B cell (primary cell): ENCODE measurements around the gene GEMIN2. TPM values are rescaled to one million over a fixed set of nuclear protein-coding genes. Genes with fewer than 3 reads are reported as not detected.

Experiments
- ATAC-seq: fragments of 200-7000 bp; cut with Tn5 transposase; one replicate; pipeline ENCODE4 v1.10.0; 2021; ENCODE audit warnings: low read depth, mild to moderate bottlenecking, moderate number of reproducible peaks, moderate library complexity
- CTCF ChIA-PET: fragments of 350-600 bp; sonication (Branson Sonifier 250); formaldehyde crosslinking; loops from one replicate; lab custom pipeline; 2021; ENCODE audit warnings: antibody characterized with exemption, inconsistent platforms; lab: Charles Lee
- POLR2A ChIA-PET: fragments of 350-600 bp; sonication (Branson Sonifier 250); formaldehyde crosslinking; loops from one replicate; lab custom pipeline; 2021; ENCODE audit warnings: antibody characterized with exemption; lab: Charles Lee
- DNase-seq: peaks from one replicate; pipeline ENCODE4 v3.0.0; 2013
- H2AFZ ChIP-seq: 2 replicates; pipeline ENCODE4 v1.6.1; 2012; ENCODE audit warnings: mild to moderate bottlenecking, low read depth, low read length; ENCODE audit not compliant: insufficient read depth, poor library complexity, severe bottlenecking
- H3K27ac ChIP-seq, 2 donors: 1 replicate in 1 of 2; 2 replicates in 1 of 2; pipeline ENCODE4 v1.5.1; 2012 to 2013; ENCODE audit warnings: low read length in 2 of 2, mild to moderate bottlenecking in 2 of 2, moderate library complexity in 1 of 2
- H3K27me3 ChIP-seq, 4 experiments: fragments of 200-600 bp in 1 of 4; sonication (generic) in 1 of 4; replicated peaks in 1 of 4; 1 replicate in 2 of 4; 2 replicates in 2 of 4; pipeline versions ENCODE4 v1.6.1 to v1.7.0; 2013 to 2016; ENCODE audit warnings: low read length in 3 of 4, mild to moderate bottlenecking in 2 of 4, mixed read lengths in 1 of 4, moderate library complexity in 1 of 4; ENCODE audit not compliant: insufficient read depth in 4 of 4, control insufficient read depth in 3 of 4; ENCODE audit errors: control extremely low read depth in 1 of 4
- H3K36me3 ChIP-seq, 2 experiments: replicated peaks in 1 of 2; 1 replicate in 1 of 2; 2 replicates in 1 of 2; pipeline versions ENCODE4 v1.6.1 to v1.7.1; 2013; ENCODE audit warnings: low read length in 1 of 2; ENCODE audit not compliant: insufficient read depth in 2 of 2, control insufficient read depth in 1 of 2; ENCODE audit errors: control extremely low read depth in 1 of 2, extremely low read depth in 1 of 2
- H3K4me1 ChIP-seq, 2 donors: fragments of 200-600 bp in 1 of 2; sonication (generic) in 1 of 2; 1 replicate in 1 of 2; 2 replicates in 1 of 2; pipeline versions ENCODE4 v1.5.1 to v1.6.1; 2013 to 2017; ENCODE audit warnings: low read length in 2 of 2; ENCODE audit not compliant: control insufficient read depth in 2 of 2, insufficient read depth in 2 of 2
- H3K4me2 ChIP-seq: replicated peaks from 2 replicates; pipeline ENCODE3; 2012; ENCODE audit warnings: mild to moderate bottlenecking, low read depth, low read length; ENCODE audit not compliant: poor library complexity, severe bottlenecking
- H3K4me3 ChIP-seq, 5 experiments: fragments of 200-600 bp in 1 of 5; sonication (generic) in 1 of 5; 1 replicate in 3 of 5; 2 replicates in 2 of 5; pipeline versions ENCODE4 v1.5.1 to v1.7.0; 2011 to 2016; ENCODE audit warnings: low read length in 4 of 5, mild to moderate bottlenecking in 4 of 5, low read depth in 2 of 5, control low read depth in 1 of 5, moderate library complexity in 1 of 5; ENCODE audit not compliant: insufficient read depth in 1 of 5; ENCODE audit errors: control extremely low read depth in 1 of 5, extremely low read depth in 1 of 5
- H3K79me2 ChIP-seq: fragments of 200-600 bp; sonication (generic); one replicate; pipeline ENCODE4 v1.6.0; 2016; ENCODE audit warnings: low read length; ENCODE audit not compliant: control insufficient read depth, insufficient read depth
- H3K9ac ChIP-seq: fragments of 200-600 bp; sonication (generic); 2 replicates; pipeline ENCODE4 v1.6.1; 2017; ENCODE audit warnings: mild to moderate bottlenecking, low read length, moderate library complexity
- H3K9me3 ChIP-seq, 3 donors: one replicate each; pipeline versions ENCODE4 v1.6.1 to v1.7.1; 2013; ENCODE audit warnings: low read length in 2 of 3; ENCODE audit not compliant: control insufficient read depth in 2 of 3, insufficient read depth in 1 of 3; ENCODE audit errors: control extremely low read depth in 1 of 3
- H4K20me1 ChIP-seq: 2 replicates; pipeline ENCODE4 v1.6.0; 2012; ENCODE audit warnings: mild to moderate bottlenecking, low read length; ENCODE audit not compliant: insufficient read depth, control insufficient read depth, poor library complexity, severe bottlenecking
- H3K27ac Mint-ChIP-seq: one replicate; pipeline ENCODE4 v1.8.0; 2021; ENCODE audit warnings: mixed read lengths
- H3K27me3 Mint-ChIP-seq: one replicate; pipeline ENCODE4 v1.8.0; 2021; ENCODE audit warnings: mixed read lengths
- H3K4me1 Mint-ChIP-seq: one replicate; pipeline ENCODE4 v1.8.0; 2021; ENCODE audit warnings: mixed read lengths
- H3K4me3 Mint-ChIP-seq: one replicate; pipeline ENCODE4 v1.8.0; 2021; ENCODE audit warnings: mixed read lengths
- H3K9me3 Mint-ChIP-seq: one replicate; pipeline ENCODE4 v1.8.0; 2022; ENCODE audit warnings: mixed read lengths; ENCODE audit not compliant: insufficient read depth
- EZH2 ChIP-seq: IDR thresholded peaks from 2 replicates; pipeline ENCODE4 v1.6.1; 2012; ENCODE audit warnings: borderline replicate concordance, low read depth, mild to moderate bottlenecking, moderate library complexity, low read length; ENCODE audit not compliant: insufficient read depth, poor library complexity, severe bottlenecking
- WGBS: methylation state at CpG from one replicate; pipeline ENCODE4 v1.1.5; 2013; ENCODE audit warnings: missing lambda C conversion rate; ENCODE audit not compliant: insufficient coverage; 5-methylcytosine and 5-hydroxymethylcytosine counted together
- intact Hi-C: fragments of 100-400 bp; cut with micrococcal nuclease; formaldehyde crosslinking; loops from one replicate; pipeline ENCODE4 v1.10.0; 2022
- polyA plus RNA-seq: library from polyadenylated mRNA; depleted of rRNA; stranded (reverse); fragments of >200 nt; gene quantifications from 2 replicates; pipeline ENCODE4 v1.2.3, GENCODE V29; 2012
- total RNA-seq, 2 donors: library from RNA; stranded (reverse); fragments of 120-200 nt in 1 of 2; gene quantifications; 1 replicate in 1 of 2; 2 replicates in 1 of 2; pipeline versions ENCODE4 v1.2.3 to v1.2.4, GENCODE V29; 2013 to 2022
- TF ChIP-seq, protein P1 (sequence below): fragments of 200-600 bp; IDR thresholded peaks from one replicate; pipeline ENCODE4 v1.8.0; 2022; ENCODE audit warnings: antibody characterized with exemption, mild to moderate bottlenecking

Gene GEMIN2
- total and polyA plus RNA-seq, 2 donors (not counting 1 experiment from before 2014, with no cell fraction given) = 13.4 to 14.4 TPM

DNA sequence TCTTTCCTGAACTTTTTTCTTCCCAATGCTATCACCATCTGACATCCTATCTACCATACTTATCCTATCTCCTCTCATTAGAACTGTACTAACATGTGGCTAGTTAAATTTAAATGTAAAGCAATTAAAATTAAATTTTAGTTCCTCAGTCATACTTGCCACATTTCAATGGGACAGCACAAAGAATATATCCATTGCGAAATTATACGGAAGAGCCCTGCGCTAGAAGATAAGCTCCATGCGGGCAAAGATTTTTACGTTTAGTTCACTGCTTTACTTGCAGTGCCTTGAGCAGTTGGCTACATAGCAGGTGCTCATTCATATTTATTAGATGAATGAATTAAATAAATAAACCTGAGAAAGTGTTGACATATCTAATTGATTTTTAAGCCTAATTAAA lies 44.2 kb upstream of the GEMIN2 start:
- H4K20me1 ChIP-seq = no peaks in the 10 kb centered on the region
- H3K9ac ChIP-seq = no peak overlapping the region
- Mint-ChIP-seq H3K27me3 (no peaks in the 10 kb centered on the region), H3K9me3 (no peaks in the 10 kb centered on the region), H3K27ac (no peak overlapping the region), H3K4me3 (no peak overlapping the region), H3K4me1 (no peaks in the 10 kb centered on the region)
- H3K4me2 ChIP-seq = no peak overlapping the region
- no peak overlapping the region for H2AFZ ChIP-seq
- no peaks in the 10 kb centered on the region for H3K9me3 ChIP-seq
- WGBS = 100% methylated on average over 2 of the region's 5 CpGs
- DNase-seq = no peak
- POLR2A ChIA-PET = no interaction called here
- CTCF ChIA-PET = no interaction called here
- no peak for ATAC-seq
- H3K79me2 ChIP-seq = peaks cover 12% of the 10 kb centered on the region
- H3K36me3 ChIP-seq = peaks cover 8 to 36% of the 10 kb centered on the region in 2 experiments
- H3K4me3 ChIP-seq = no peak overlapping the region
- intact Hi-C loops = no loop called here
- TF ChIP-seq, protein P1, sequence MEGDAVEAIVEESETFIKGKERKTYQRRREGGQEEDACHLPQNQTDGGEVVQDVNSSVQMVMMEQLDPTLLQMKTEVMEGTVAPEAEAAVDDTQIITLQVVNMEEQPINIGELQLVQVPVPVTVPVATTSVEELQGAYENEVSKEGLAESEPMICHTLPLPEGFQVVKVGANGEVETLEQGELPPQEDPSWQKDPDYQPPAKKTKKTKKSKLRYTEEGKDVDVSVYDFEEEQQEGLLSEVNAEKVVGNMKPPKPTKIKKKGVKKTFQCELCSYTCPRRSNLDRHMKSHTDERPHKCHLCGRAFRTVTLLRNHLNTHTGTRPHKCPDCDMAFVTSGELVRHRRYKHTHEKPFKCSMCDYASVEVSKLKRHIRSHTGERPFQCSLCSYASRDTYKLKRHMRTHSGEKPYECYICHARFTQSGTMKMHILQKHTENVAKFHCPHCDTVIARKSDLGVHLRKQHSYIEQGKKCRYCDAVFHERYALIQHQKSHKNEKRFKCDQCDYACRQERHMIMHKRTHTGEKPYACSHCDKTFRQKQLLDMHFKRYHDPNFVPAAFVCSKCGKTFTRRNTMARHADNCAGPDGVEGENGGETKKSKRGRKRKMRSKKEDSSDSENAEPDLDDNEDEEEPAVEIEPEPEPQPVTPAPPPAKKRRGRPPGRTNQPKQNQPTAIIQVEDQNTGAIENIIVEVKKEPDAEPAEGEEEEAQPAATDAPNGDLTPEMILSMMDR = no peak
- TF ChIP-seq EZH2 = no peak
- H3K27ac ChIP-seq = no peak overlapping the region
- H3K27me3 ChIP-seq = no peaks in the 10 kb centered on the region
- no peaks in the 10 kb centered on the region for H3K4me1 ChIP-seq

DNA sequence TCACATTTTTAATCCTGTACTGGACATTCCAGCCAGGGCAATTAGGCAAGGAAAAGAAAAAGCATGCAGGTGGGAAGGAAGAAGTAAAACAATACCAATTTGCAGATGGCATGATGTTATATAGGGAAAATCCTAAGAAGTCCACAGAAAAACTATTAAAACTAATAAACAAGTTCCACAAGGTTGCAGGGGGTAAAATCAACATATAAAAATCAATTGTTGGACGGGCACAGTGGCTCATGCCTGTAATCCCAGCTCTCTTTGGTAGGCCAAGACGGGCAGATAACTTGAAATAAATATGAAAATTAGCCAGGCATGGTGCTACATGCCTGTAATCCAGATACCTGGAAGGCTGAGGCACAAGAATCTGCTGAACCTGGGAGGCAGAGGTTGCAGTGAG lies 43.0 kb upstream of the GEMIN2 start:
- H3K9me3 Mint-ChIP-seq = no peaks in the 10 kb centered on the region
- H3K4me1 ChIP-seq = no peaks in the 10 kb centered on the region
- H3K9ac ChIP-seq = no peak overlapping the region
- H3K4me1 Mint-ChIP-seq = no peaks in the 10 kb centered on the region
- H4K20me1 ChIP-seq = no peaks in the 10 kb centered on the region
- CTCF ChIA-PET = no interaction called here
- H3K4me3 Mint-ChIP-seq = no peak overlapping the region
- H3K27me3 Mint-ChIP-seq = no peaks in the 10 kb centered on the region
- H3K4me3 ChIP-seq = no peak overlapping the region
- TF ChIP-seq, protein P1 = no peak
- no peak for TF ChIP-seq EZH2
- no peaks in the 10 kb centered on the region for H3K9me3 ChIP-seq
- no peak overlapping the region for H3K27ac Mint-ChIP-seq
- peaks cover 12% of the 10 kb centered on the region for H3K79me2 ChIP-seq
- H3K36me3 ChIP-seq = peaks cover 6 to 39% of the 10 kb centered on the region in 2 experiments
- ATAC-seq (no peak), DNase-seq (no peak)
- POLR2A ChIA-PET = no interaction called here
- WGBS = 100% methylated on average over 2 of the region's 2 CpGs
- H3K27me3 ChIP-seq = no peaks in the 10 kb centered on the region
- no peak overlapping the region for H3K4me2 ChIP-seq
- intact Hi-C loops = no loop called here
- H2AFZ ChIP-seq = no peak overlapping the region
- no peak overlapping the region for H3K27ac ChIP-seq
